Measurements from ENCODE around the gene VTI1A.
A peak's percentile ranks its signal among the peaks of the same experiment; 100 is the strongest.

GRCh38 chr10:112663234-112664125, 216.5 kb downstream of the VTI1A start:
- TF ChIP-seq JUND (IDR thresholded peaks at IDR 0.05), result peak; percentile 65; the same call in 1 of the 2 replicates
- no peak for TF ChIP-seq CTCF (IDR thresholded peaks at IDR 0.05)
- TF ChIP-seq MXI1 (IDR thresholded peaks at IDR 0.05; ENCODE audit: low read depth, low read length), result no peak
- TF ChIP-seq RAD21 (IDR thresholded peaks at IDR 0.05; ENCODE audit: low read length), result no peak
- TF ChIP-seq POLR2AphosphoS5 (IDR thresholded peaks at IDR 0.05; ENCODE audit: low read depth, low read length), result no peak
- no peak for TF ChIP-seq TEAD4 (IDR thresholded peaks at IDR 0.05; ENCODE audit: borderline replicate concordance, insufficient read depth)
- TF ChIP-seq EZH2phosphoT487 (IDR thresholded peaks at IDR 0.05; ENCODE audit: borderline replicate concordance, low read depth), result no peak
- peak in 1 of 2 experiments; percentile 5; a peak in 1 of 4 replicates for TF ChIP-seq EP300 (IDR thresholded peaks at IDR 0.05; ENCODE audit: borderline replicate concordance in 1 of 2, low read depth in 1 of 2, low read length in 1 of 2)
- no peak for TF ChIP-seq SIN3A (IDR thresholded peaks at IDR 0.05; ENCODE audit: borderline replicate concordance, low read depth, low read length)
